ENCODE measurements around the gene HAAO. TPM values are rescaled to one million over a fixed set of nuclear protein-coding genes. Genes with fewer than 3 reads are reported as not detected.
"Not testable (repeated sequence)": the region's sequence is repeated elsewhere in the genome, so short reads cannot be mapped to it uniquely, and the experiment has no call there.

The HAAO gene
- total and polyA plus RNA-seq, 2 donors (not counting 3 experiments of a cell fraction or from before 2014, with no cell fraction given), result 0.82 to 1.1 TPM

- Histone ChIP-seq H3K4me2 (ENCODE audit: insufficient read depth, low read length) (no peak overlapping the region), H3K79me2 (ENCODE audit: control insufficient read depth, insufficient read depth, low read length) (no peaks in the 10 kb centered on the region), H4K20me1 (replicated peaks; ENCODE audit: control insufficient read depth, extremely low read depth, insufficient read depth, low read length) (no peaks in the 10 kb centered on the region), H3K9ac (replicated peaks; ENCODE audit: extremely low read depth, insufficient read depth, low read length) (no peak overlapping the region), H3K9me1 (replicated peaks; ENCODE audit: control insufficient read depth, extremely low read depth, insufficient read depth, low read length) (no peaks in the 10 kb centered on the region), H3K9me3 (replicated peaks; ENCODE audit: control insufficient read depth, insufficient read depth, low read length) (no peaks in the 10 kb centered on the region), H2AFZ (ENCODE audit: low read depth, low read length) (no peak overlapping the region), H3K4me1 (ENCODE audit: control insufficient read depth, extremely low read depth, insufficient read depth, low read length) (peaks cover 11% of the 10 kb centered on the region), H3K27me3 (ENCODE audit: control insufficient read depth in 2 of 2, insufficient read depth in 2 of 2, low read length in 2 of 2) (no peaks in the 10 kb centered on the region), H3K27ac (ENCODE audit: insufficient read depth, low read depth, low read length) (no peak overlapping the region), H3K4me3 (replicated peaks in 1 of 3; ENCODE audit: insufficient read depth in 1 of 3, low read depth in 1 of 3, low read length in 3 of 3) (no peak overlapping the region), H3K36me3 (ENCODE audit: control insufficient read depth in 2 of 2, extremely low read depth in 1 of 2, insufficient read depth in 2 of 2, low read length in 2 of 2) (no peaks in the 10 kb centered on the region)
- no TSS peak for BruUV-seq (replicated peaks)
- ChIA-PET POLR2A (no interaction called here), CTCF (interaction anchor here (1.1 kb wide), 1 partner anchor 652 kb away, joined by 3 read pairs; no protein-coding TSS in a partner anchor)
- intact Hi-C loops (cut with micrococcal nuclease), result no loop called here
- no peak for DNase-seq (ENCODE audit: low read depth, low spot score)
- no peak for FAIRE-seq
- dilution Hi-C loops (cut with MboI; ENCODE audit: extremely low pct_ligation_motif_present, low sequenced_read_pairs), result no loop called here
- TF ChIP-seq POLR2AphosphoS5 (IDR thresholded peaks at IDR 0.05; ENCODE audit: insufficient read depth, low read depth, low read length), result no peak
- no peak for TF ChIP-seq EZH2 (IDR thresholded peaks at IDR 0.05; ENCODE audit: borderline replicate concordance, low read depth, low read length, severe bottlenecking)
- TF ChIP-seq, protein P1, sequence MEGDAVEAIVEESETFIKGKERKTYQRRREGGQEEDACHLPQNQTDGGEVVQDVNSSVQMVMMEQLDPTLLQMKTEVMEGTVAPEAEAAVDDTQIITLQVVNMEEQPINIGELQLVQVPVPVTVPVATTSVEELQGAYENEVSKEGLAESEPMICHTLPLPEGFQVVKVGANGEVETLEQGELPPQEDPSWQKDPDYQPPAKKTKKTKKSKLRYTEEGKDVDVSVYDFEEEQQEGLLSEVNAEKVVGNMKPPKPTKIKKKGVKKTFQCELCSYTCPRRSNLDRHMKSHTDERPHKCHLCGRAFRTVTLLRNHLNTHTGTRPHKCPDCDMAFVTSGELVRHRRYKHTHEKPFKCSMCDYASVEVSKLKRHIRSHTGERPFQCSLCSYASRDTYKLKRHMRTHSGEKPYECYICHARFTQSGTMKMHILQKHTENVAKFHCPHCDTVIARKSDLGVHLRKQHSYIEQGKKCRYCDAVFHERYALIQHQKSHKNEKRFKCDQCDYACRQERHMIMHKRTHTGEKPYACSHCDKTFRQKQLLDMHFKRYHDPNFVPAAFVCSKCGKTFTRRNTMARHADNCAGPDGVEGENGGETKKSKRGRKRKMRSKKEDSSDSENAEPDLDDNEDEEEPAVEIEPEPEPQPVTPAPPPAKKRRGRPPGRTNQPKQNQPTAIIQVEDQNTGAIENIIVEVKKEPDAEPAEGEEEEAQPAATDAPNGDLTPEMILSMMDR (IDR thresholded peaks at IDR 0.05; ENCODE audit: extremely low read depth in 1 of 2, insufficient read depth in 1 of 2, low read depth in 1 of 2, low read length in 2 of 2), result no peak
- no peak for TF ChIP-seq GATA2 (IDR thresholded peaks at IDR 0.05; ENCODE audit: insufficient read depth, insufficient read length, low read depth, low read length)
- no peak for TF ChIP-seq MYC (IDR thresholded peaks at IDR 0.05; ENCODE audit: low read depth, low read length)
- TF ChIP-seq, protein P2, sequence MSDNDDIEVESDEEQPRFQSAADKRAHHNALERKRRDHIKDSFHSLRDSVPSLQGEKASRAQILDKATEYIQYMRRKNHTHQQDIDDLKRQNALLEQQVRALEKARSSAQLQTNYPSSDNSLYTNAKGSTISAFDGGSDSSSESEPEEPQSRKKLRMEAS (IDR thresholded peaks at IDR 0.05; ENCODE audit: insufficient read depth, insufficient read length), result no peak
- no peak for TF ChIP-seq FOS (IDR thresholded peaks at IDR 0.05; ENCODE audit: borderline replicate concordance, insufficient read depth, low read length)
- no peak for TF ChIP-seq POLR2A (IDR thresholded peaks at IDR 0.05; ENCODE audit: low read depth, low read length)
- TF ChIP-seq JUN (IDR thresholded peaks at IDR 0.05; ENCODE audit: borderline replicate concordance, insufficient read depth, insufficient read length, low read depth), result no peak
Measured at GRCh38 chr2:42832289-42832634, 39.9 kb upstream of the HAAO start.

GRCh38 chr2:42831575-42832288 lies 39.3 kb upstream of the HAAO start:
- H3K79me2 ChIP-seq (ENCODE audit: control insufficient read depth, insufficient read depth, low read length); H3K27ac ChIP-seq (ENCODE audit: insufficient read depth, low read depth, low read length); H2AFZ ChIP-seq (ENCODE audit: low read depth, low read length); H3K4me2 ChIP-seq (ENCODE audit: insufficient read depth, low read length); dilution Hi-C loops (cut with MboI; ENCODE audit: extremely low pct_ligation_motif_present, low sequenced_read_pairs); H3K9me3 ChIP-seq (replicated peaks; ENCODE audit: control insufficient read depth, insufficient read depth, low read length); H3K9me1 ChIP-seq (replicated peaks; ENCODE audit: control insufficient read depth, extremely low read depth, insufficient read depth, low read length); FAIRE-seq; H4K20me1 ChIP-seq (replicated peaks; ENCODE audit: control insufficient read depth, extremely low read depth, insufficient read depth, low read length); H3K4me3 ChIP-seq (replicated peaks in 1 of 3; ENCODE audit: insufficient read depth in 1 of 3, low read depth in 1 of 3, low read length in 3 of 3); BruUV-seq (replicated peaks); H3K27me3 ChIP-seq (ENCODE audit: control insufficient read depth in 2 of 2, insufficient read depth in 2 of 2, low read length in 2 of 2); POLR2A ChIA-PET; H3K9ac ChIP-seq (replicated peaks; ENCODE audit: extremely low read depth, insufficient read depth, low read length); H3K36me3 ChIP-seq (ENCODE audit: control insufficient read depth in 2 of 2, extremely low read depth in 1 of 2, insufficient read depth in 2 of 2, low read length in 2 of 2); intact Hi-C loops (cut with micrococcal nuclease); DNase-seq (ENCODE audit: low read depth, low spot score): not testable (repeated sequence)
- CTCF ChIA-PET, result interaction anchor here (0.6 to 2.3 kb wide), 6 partner anchors 20 to 746 kb away, joined by 3 to 5 read pairs (median 4); no protein-coding TSS in a partner anchor
- peaks cover 11% of the 10 kb centered on the region for H3K4me1 ChIP-seq (ENCODE audit: control insufficient read depth, extremely low read depth, insufficient read depth, low read length)
